Keratinocyte (primary cell): Measurements from ENCODE around the gene SRRD.

Source experiments
- CTCF ChIP-seq, 3 experiments: IDR thresholded peaks in 1 of 3; conservative IDR thresholded peaks in 1 of 3; optimal IDR thresholded peaks in 1 of 3; 2 replicates in 2 of 3; 3 replicates in 1 of 3; pipeline versions ENCODE3 to v1.5.1; 2011; ENCODE audit warnings: low read length in 3 of 3, mild to moderate bottlenecking in 3 of 3, moderate library complexity in 2 of 3, control low read depth in 1 of 3, inconsistent platforms in 1 of 3; ENCODE audit not compliant: insufficient read depth in 2 of 3; ENCODE audit errors: extremely low read depth in 1 of 3
- EZH2 ChIP-seq: IDR thresholded peaks from one replicate; pipeline ENCODE4 v1.6.1; 2012; ENCODE audit warnings: inconsistent platforms, mild to moderate bottlenecking, low read length, moderate library complexity

- TF ChIP-seq CTCF (optimal IDR thresholded peaks at IDR 0.05 in 1 of 3, IDR thresholded peaks at IDR 0.05 in 1 of 3, conservative IDR thresholded peaks at IDR 0.05 in 1 of 3; ENCODE audit: extremely low read depth in 1 of 3, insufficient read depth in 2 of 3, low read length in 3 of 3), result no peak
- TF ChIP-seq EZH2, result no peak
These were observed 9.0 kb upstream of the SRRD start for GRCh38 chr22:26474682-26475081.
